GM18868 (cell line): ENCODE data around the gene PHACTR1.

Experiments used
- ATAC-seq: cut with Tn5 transposase; IDR thresholded peaks from one replicate; pipeline ENCODE4 v1.9.1; 2021; ENCODE audit warnings: mild to moderate bottlenecking, moderate library complexity; ENCODE audit not compliant: unreplicated experiment

Gene PHACTR1

GRCh38 chr6:13328076-13328874 is 611.7 kb downstream of the PHACTR1 start, which contains the start of gene TBC1D7:
TSS of gene TBC1D7 (minus strand) at chr6:13328537. CDS start at chr6:13326898, 1,639 bp downstream.
- ATAC-seq: peak; percentile 89

GRCh38 chr6:13328875-13329183 is 612.3 kb downstream of the PHACTR1 start:
- no peak for ATAC-seq

GRCh38 chr6:13331516-13332348 is 615.2 kb downstream of the PHACTR1 start:
- ATAC-seq: no peak

GRCh38 chr6:13332349-13332706 is 615.8 kb downstream of the PHACTR1 start:
- no peak for ATAC-seq

GRCh38 chr6:13334953-13335352 is 618.4 kb downstream of the PHACTR1 start:
- no peak for ATAC-seq

- no peak for ATAC-seq
Measured at GRCh38 chr6:13336553-13336952, 620.0 kb downstream of the PHACTR1 start.

GRCh38 chr6:13338038-13338437 is 621.5 kb downstream of the PHACTR1 start:
- ATAC-seq: no peak
